HG03135 (cell line): ENCODE results near the gene PCDH17.

Experiments used
- ATAC-seq: cut with Tn5 transposase; IDR thresholded peaks from one replicate; pipeline ENCODE4 v1.9.1; 2021; ENCODE audit warnings: mild to moderate bottlenecking, moderate library complexity; ENCODE audit not compliant: unreplicated experiment

The PCDH17 gene

DNA sequence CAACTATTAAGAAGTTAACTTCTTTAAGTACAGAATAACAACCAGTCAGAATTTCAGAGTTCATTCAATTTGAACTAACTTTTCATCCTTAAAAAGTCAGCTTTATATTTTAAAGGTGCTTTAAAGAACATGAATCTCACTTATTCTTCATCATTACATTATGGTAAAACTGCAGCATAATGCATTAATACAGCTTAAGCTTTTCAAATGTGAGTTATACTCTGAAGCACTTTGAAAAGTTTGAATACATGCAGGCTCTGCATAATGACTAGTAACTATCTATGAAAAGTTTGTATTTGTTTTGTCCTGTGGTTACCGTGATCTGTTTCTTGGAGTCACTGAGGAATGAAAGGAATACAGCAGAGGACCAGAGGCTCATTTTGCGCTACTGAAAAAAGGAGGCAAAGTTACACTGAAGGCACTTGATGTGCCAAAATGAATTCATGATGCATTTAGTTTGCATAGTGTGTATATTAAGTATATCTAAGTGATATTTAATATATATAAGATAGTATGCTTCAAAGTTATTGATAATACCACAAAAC is 4.1 kb downstream of the PCDH17 start:
- no peak for ATAC-seq

- ATAC-seq: no peak
Observed at GRCh38 chr13:57636816-57637215, 5.3 kb downstream of the PCDH17 start.

- ATAC-seq: no peak
Observed at GRCh38 chr13:57637515-57637914, 6.0 kb downstream of the PCDH17 start.

DNA sequence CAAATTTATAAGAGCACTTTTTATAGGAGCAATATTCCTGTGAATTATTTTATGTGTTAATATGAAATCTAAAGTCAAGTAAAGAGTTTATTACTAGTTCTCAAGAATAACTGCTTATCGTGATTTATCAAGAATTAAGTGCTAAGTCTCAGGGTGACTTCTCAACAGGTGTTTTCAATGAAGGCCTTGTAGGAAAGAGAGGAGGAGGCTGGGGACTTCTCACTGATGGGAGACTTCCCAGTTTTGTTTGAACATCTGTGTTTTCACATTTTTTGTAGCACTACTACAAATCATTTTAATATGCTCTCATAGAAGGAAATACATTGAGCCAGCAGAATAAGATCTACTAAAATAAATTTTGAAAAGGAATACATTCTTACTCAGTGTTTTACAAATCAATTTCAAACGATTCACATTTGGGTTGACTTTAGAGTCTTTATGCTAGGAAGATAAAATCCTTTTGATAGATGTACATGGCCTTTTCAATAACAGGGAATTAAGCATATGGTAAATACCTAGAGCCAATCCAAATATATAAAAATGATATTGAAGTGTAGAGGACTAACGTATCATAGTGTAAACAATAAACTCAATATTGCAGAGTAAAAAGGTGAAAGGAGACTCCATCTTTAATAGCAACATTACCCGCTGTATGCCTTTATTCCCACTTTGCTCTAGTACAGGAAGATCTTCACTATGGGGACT is 6.8 kb downstream of the PCDH17 start:
- ATAC-seq: no peak

DNA sequence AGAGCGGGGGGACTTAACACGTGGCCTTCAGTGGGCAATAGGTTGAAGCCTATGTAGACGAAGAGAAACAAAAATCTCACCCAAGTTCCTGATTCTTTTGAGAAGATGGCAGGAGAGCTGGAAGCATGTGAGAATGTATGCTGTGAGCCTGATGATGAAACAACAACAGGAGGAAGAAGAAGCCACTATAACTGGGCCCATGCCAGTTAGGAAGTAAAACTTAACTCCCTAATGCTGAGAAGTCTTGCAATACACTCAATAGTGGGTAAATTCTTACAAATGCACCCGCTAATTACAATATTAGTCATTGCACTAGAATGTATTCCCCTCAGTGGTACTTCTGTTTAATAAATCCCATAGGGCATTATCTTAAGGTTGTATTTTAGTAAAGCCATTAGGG is 9.1 kb downstream of the PCDH17 start:
- ATAC-seq: no peak

DNA sequence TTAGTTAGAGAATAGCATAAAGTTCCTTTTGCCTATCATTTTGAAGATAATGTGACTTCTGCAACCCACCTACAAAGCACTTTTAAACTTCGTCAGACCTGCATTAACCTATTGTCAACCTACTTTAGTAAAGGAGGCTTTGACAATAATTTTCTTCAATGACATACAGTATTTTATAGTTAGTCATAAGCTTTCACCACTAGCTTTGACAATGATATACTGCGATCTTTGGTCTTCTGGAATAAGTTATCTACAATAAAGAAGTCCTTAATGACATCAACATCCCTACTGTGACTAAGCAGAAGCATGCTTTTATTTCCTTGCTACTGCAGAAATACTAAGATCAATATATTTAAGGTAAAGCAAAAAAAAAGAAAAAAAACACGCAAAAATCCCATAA is 9.5 kb downstream of the PCDH17 start:
- ATAC-seq: no peak

- no peak for ATAC-seq
Observed at GRCh38 chr13:57644106-57644505, 12.6 kb downstream of the PCDH17 start.

- ATAC-seq: no peak
Observed at GRCh38 chr13:57653229-57653989, 21.9 kb downstream of the PCDH17 start.

DNA sequence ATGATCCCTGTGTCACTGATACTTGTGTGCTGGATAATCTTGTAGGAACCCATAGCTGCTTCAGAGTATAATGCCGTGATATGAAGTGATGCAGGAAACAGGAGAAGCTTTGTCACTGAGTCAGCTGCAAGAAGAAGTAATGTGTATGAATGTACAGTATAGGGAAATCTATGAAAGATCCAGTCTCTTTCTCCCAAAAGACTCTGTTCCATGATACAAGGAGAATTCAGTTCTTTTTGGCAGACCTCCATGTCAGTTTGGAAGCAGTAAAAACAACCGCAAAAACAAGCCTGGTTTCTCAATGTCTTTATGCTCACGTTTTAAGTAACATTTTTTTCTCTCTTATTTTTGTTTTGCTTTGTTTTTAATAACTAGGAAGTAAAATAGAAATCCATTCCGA is 33.9 kb downstream of the PCDH17 start:
- no peak for ATAC-seq

DNA sequence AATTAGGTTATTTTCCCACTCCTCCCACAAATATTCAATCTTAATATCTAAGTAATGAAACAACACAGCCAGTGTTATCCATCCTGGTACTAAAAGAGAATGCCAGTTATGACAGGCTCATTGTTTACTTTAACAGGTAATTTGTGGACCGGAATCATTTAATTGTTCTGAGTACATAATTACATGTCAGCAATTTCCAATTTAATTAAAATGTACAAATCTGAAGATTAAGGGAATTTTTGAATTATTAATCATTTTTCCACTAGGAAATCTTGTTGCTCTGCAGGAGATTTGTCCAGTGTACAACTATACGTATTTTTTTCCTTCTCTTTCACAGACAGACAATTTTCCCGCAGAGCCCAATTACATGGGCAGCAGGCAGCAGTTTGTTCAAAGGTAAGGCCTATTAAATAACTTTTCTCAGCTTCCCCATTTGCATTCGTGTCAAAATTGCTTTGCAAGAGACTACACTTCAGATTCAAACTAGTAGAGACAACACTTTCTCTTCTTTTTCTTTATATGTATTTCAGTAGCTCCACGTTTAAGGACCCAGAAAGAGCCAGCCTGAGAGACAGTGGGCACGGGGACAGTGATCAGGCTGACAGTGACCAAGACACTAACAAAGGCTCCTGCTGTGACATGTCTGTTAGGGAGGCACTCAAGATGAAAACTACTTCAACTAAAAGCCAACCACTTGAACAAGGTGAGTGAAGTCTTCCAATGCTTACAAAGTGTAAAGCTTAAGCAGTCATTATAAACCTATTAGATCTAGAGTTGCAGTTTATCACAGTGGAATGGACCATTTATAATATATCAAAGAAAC is 34.8 kb downstream of the PCDH17 start:
- ATAC-seq: no peak

DNA sequence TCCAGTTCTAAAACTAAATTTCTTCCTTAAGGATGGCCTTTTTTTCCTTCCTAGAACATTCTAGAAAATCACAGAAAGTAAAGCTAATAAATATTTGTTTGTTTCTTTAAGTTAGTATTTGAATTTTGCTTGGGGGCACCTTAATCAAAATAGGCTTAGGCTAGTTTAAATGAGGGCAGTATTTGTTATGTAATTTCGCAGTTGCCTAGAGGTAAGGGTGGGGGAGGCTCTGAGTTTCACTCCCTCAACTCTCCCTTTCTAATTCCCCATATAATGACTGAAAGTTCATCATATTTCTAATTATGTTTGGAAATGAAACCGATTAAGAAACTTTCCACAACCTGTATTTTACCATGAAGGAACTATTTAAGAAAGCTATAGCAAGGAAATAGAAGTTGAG is 40.6 kb downstream of the PCDH17 start:
- no peak for ATAC-seq

DNA sequence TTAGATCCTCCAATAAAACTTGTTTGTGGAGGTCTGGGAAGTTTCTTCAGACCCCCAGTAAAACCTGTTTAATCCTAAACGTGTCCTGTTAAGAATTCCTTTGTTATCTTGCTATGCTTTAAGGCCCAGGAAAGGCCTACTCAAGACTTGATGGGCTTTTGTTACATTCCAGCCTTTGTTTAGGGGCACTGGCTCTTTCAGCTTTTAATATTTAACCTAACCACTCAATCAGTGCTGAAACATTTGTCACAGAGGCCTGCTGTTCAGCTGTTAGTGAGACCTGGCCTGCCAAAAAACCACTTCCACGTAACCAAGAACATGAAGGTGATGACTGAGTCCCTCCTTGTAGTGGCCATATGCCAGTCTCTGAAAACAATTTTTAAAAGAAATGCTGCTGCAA is 41.7 kb downstream of the PCDH17 start:
- ATAC-seq: no peak

DNA sequence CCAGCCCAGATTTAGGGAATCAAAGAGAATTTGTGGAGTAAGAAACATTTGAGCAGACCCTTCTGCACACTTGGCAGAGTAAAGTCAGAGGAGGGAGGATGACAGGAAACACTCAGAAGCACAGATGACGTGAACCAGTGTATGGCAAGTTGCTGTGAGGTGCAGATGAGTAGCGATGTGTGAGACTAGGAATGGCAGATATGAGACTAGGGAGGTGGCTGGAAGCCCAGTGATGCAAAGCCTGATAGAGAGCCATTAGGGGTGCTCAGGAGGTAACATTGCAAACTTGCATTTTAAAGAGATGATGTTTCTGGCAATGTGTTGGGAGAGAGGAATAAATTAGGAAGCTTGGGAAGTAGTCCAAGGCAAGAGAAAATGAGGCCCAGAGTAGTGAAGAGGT is 44.0 kb downstream of the PCDH17 start:
- ATAC-seq: no peak

DNA sequence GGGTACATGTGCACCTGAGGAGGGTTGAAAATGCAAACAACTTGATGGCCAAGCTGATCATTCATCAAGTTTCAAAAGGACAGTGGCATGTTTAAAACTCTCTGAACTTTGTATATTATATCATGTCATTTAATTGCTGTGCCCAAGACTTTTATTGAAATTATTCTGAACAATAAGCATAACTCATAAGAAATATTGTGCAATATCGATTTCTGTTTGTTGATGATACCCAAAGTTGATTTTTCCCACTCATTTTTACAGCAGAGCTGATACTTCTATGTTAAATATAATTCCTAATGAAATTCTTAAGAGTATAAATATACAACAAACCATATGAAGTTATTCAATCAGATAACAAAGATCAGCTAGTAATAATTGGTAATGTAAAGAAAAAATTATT is 49.1 kb downstream of the PCDH17 start:
- no peak for ATAC-seq

DNA sequence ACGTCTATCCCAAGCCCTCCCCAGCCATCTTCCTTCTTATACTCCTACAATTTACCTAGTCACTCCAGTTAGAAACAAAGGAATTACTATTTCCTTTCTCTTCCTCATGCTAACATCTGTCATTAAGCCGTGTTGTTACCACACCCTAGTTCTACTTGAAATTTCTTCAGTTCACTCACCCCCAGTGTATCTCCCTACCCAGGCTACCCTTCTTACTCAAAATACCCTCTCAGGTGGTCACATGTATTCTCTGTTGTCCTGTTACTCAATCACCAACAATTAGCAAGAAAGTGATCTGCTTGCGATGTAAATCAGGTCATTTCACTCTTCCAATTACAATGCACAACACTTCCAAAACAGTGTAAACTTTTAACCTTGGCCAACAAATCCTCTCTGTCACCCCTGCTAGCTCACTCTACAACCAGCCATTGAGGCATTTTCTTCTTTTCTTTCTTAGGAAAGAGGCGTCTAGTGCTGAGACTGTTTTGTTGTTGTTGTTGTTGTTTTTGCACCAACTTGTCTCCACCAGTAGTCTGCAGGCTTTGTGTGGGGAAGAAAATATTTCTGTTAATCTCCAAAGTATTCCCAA is 50.7 kb downstream of the PCDH17 start:
- ATAC-seq: no peak

DNA sequence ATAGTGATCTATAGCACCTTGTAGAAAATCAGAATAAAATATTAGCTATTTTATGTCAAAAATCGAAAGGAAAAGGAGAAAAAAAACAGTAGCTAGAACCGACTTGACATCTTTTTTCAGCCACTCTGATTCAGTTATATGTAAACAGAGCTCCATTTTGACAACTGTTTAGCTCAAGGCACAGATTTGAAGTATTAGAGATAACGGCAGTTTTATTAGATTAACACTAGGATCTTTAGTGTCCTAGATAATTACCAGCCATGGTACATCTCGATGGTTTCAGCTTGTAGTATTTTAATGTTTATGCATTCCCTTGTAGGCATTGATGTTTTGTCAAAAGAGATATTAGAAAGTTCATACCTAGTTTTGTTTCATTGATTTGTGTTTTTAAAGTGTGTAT is 67.3 kb downstream of the PCDH17 start:
- ATAC-seq: no peak

GRCh38 chr13:57704031-57704430 is 72.5 kb downstream of the PCDH17 start:
- no peak for ATAC-seq

DNA sequence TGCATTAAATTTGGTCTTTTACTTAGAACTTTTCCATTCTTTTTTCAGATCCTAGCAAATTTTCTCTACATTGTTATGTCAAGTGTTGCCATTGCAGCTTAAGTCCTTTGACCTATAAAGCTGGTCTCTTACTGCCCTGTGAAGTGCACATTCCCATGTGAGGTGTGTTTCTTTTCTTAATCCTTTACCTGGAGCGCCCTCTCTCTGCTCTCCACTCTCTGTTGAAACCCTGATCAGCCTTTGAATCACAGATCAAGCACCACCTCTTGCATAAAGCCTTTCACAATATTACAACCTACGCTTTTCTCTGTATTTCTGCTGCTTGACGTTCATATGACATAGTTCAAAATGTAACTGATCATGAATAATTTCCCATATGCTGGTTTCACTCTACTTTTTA is 84.8 kb downstream of the PCDH17 start:
- ATAC-seq: no peak

DNA sequence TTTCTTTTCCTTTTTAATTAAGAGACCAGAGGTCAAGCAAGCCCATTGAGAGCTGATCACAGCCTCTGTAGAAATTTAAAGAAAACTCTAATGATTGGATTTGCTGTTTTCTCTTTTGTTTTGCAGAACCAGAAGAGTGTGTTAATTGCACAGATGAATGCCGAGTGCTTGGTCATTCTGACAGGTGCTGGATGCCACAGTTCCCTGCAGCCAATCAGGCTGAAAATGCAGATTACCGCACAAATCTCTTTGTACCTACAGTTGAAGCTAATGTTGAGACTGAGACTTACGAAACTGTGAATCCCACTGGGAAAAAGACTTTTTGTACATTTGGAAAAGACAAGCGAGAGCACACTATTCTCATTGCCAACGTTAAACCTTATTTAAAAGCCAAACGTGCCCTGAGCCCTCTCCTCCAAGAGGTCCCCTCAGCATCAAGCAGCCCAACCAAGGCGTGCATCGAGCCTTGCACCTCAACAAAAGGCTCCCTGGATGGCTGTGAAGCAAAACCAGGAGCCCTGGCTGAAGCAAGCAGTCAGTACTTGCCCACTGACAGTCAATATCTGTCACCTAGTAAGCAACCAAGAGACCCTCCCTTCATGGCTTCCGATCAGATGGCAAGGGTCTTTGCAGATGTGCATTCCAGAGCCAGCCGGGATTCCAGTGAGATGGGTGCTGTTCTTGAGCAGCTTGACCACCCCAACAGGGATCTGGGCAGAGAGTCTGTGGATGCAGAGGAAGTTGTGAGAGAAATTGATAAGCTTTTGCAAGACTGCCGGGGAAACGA is 93.1 kb downstream of the PCDH17 start:
- no peak for ATAC-seq

DNA sequence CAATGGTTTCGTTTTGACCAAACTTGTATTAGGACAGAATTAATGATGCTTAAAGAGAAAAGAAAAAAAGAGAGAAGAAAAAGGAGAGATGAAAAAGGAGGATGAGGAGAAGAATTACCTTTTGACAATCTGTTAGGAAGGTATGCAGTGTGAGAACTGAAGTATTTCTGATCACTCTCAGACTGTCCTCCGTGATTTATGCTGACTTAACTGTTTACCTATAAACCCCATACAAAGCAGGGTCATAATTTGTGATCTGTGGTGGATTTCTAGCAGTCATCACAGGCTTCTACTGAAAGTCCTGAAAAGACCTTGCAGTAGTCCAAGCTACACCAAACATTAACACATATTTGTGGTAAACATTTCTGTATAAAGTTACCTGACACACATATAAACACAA is 93.9 kb downstream of the PCDH17 start:
- no peak for ATAC-seq
